PFSK-1 (cell line): Measurements from ENCODE around the gene SERINC2.

Experiments used
- FOXP2 ChIP-seq: optimal IDR thresholded peaks from 2 replicates; pipeline ENCODE3; 2011; ENCODE audit warnings: borderline replicate concordance, control low read depth, inconsistent platforms; ENCODE audit not compliant: insufficient read depth; ENCODE audit errors: extremely low read length, extremely low read depth
- POLR2AphosphoS5 ChIP-seq: IDR thresholded peaks from 2 replicates; pipeline ENCODE4 v1.6.1; 2012; ENCODE audit warnings: low read depth, mild to moderate bottlenecking, control low read depth, low read length, moderate library complexity
- REST ChIP-seq, 2 experiments: IDR thresholded peaks; 2 replicates each; pipeline versions ENCODE4 v1.6.1 to v1.8.0; 2011 to 2012; ENCODE audit warnings: low read depth in 2 of 2, low read length in 2 of 2, control low read depth in 1 of 2, inconsistent platforms in 1 of 2, mild to moderate bottlenecking in 1 of 2, moderate library complexity in 1 of 2; ENCODE audit not compliant: insufficient read depth in 1 of 2
- SIN3A ChIP-seq: IDR thresholded peaks from 2 replicates; pipeline ENCODE4 v1.6.1; 2012; ENCODE audit warnings: mild to moderate bottlenecking, low read length, moderate library complexity, borderline replicate concordance; ENCODE audit not compliant: insufficient read depth
- TAF1 ChIP-seq: IDR thresholded peaks from 2 replicates; pipeline ENCODE4 v1.6.1; 2012; ENCODE audit warnings: low read length, control low read depth, borderline replicate concordance; ENCODE audit not compliant: insufficient read depth

SERINC2 gene

DNA sequence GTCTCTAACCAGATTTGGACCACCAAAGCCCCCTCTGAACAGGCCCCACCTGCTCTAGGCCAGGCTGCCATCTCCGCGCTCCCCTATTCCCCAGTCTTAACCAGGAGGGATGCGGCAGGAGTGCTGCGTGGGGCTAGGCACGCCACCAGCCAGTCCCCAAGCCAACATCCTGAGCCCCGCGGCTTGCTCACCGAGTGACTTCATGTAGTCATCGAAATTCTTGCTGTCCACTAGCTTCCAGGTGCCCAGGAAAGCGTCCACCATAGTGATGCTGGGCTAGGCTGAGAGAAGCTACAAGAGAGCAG is 40.3 kb upstream of the SERINC2 start:
- TF ChIP-seq POLR2AphosphoS5 (no peak), TAF1 (no peak), REST (IDR thresholded peaks at IDR 0.05; ENCODE audit: insufficient read depth in 1 of 2, low read depth in 2 of 2, low read length in 2 of 2) (no peak), SIN3A (no peak), FOXP2 (no peak)

- TF ChIP-seq TAF1 (no peak), FOXP2 (peak; percentile 22), SIN3A (no peak), POLR2AphosphoS5 (no peak), REST (IDR thresholded peaks at IDR 0.05; ENCODE audit: insufficient read depth in 1 of 2, low read depth in 2 of 2, low read length in 2 of 2) (no peak)
Measured at GRCh38 chr1:31373056-31373896, 39.7 kb upstream of the SERINC2 start, which contains the start of gene FABP3. FABP3 (minus strand) TSS chr1:31373076; CDS start chr1:31373014, 62 bp downstream.

GRCh38 chr1:31373897-31374486 is 39.0 kb upstream of the SERINC2 start:
- TF ChIP-seq SIN3A, result no peak
- no peak for TF ChIP-seq FOXP2
- TF ChIP-seq REST (IDR thresholded peaks at IDR 0.05; ENCODE audit: insufficient read depth in 1 of 2, low read depth in 2 of 2, low read length in 2 of 2), result no peak

- TF ChIP-seq POLR2AphosphoS5, result no peak
- no peak for TF ChIP-seq FOXP2
- TF ChIP-seq REST (IDR thresholded peaks at IDR 0.05; ENCODE audit: insufficient read depth in 1 of 2, low read depth in 2 of 2, low read length in 2 of 2), result no peak
- no peak for TF ChIP-seq SIN3A
- TF ChIP-seq TAF1, result no peak
Measured at GRCh38 chr1:31374511-31375196, 38.4 kb upstream of the SERINC2 start.
